ENCODE data around the gene BRIP1. TPM values are rescaled to one million over a fixed set of nuclear protein-coding genes. Genes with fewer than 3 reads are reported as not detected.

The BRIP1 gene
- polyA plus RNA-seq, 2 of the 4 experiments (the other 2 are of a cell fraction), result 8.0 to 11.5 TPM

DNA sequence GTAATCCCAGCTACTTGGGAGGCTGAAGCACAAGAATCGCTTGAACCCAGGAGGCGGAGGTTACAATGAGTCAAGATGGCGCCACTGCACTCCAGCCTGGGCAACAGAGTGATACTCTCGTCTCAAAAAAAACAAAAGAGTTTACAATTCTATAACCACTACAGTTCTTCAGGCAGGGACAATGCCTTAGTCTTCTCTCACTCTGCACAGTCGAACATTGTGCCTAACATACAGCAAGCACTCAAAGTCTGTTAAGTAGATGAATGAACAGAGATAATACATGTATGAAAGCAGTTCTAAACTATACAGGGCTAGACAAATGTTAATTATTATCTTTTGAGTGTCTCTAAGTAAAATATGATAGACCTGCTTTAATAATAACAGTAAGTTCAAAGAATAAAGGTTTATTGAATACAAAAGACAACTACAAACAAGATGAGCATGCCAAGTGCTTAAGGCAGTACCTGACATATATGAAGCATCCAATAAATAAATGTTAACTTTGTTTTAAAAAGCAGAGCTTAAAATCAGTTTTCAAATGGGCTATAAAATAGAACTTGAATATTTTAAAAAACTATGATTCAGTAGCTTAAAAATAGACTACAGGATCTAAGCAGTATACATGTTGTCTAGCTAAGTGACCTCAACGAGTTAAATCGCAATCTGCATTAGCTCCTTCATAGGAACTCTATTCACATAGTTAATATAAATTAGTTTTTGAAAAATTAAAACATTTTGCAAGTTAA lies 45.1 kb upstream of the BRIP1 start:
- ATAC-seq, result no peak
- TF ChIP-seq TFCP2L1 (CRISPR knock-in tag; IDR thresholded peaks at IDR 0.05) (no peak), FOSB (CRISPR knock-in tag; IDR thresholded peaks at IDR 0.05) (no peak), HDAC2 (IDR thresholded peaks at IDR 0.05) (no peak)
- TF ChIP-seq, protein P1, sequence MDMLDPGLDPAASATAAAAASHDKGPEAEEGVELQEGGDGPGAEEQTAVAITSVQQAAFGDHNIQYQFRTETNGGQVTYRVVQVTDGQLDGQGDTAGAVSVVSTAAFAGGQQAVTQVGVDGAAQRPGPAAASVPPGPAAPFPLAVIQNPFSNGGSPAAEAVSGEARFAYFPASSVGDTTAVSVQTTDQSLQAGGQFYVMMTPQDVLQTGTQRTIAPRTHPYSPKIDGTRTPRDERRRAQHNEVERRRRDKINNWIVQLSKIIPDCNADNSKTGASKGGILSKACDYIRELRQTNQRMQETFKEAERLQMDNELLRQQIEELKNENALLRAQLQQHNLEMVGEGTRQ (IDR thresholded peaks at IDR 0.05), result no peak
- no peak for DNase-seq (ENCODE audit: low read depth in 1 of 2, low spot score in 1 of 2)
- Histone ChIP-seq H3K4me2 (no peak overlapping the region), H3K4me3 (no peak overlapping the region), H3K4me1 (no peaks in the 10 kb centered on the region), H3K9me3 (no peaks in the 10 kb centered on the region), H3K27ac (no peak overlapping the region)
- WGBS (ENCODE audit: missing lambda C conversion rate), result 92% methylated on average over 7 of the region's 7 CpGs
- ChIA-PET POLR2A (no interaction called here), CTCF (interaction anchor here (0.8 to 2.1 kb wide), 4 partner anchors 11 to 263 kb away, joined by 3 to 7 read pairs (median 3); partner anchors contain the start of gene BRIP1)
- peak; percentile 39 for FAIRE-seq

DNA sequence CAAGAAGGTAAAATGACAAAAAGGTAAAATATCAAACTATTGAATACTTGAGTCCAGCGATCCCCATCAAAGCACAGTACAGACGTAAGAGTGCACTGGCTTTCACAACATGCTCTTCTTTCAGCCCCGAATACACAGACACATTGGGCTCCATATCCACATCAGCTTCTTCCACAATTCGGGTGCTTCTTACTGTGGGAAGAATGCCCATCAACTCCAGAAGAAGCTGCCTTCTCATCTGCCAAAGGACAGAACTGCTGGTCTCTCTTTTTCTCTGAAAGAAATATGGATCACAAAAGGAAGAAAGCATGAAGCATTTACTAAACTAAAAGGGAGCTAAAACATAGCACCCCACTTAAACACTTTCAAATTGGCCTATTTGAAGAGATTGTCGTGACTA lies 44.0 kb upstream of the BRIP1 start:
- no peak overlapping the region for H3K4me3 ChIP-seq
- 94% methylated on average over 5 of the region's 5 CpGs for WGBS (ENCODE audit: missing lambda C conversion rate)
- ChIA-PET POLR2A (no interaction called here), CTCF (interaction anchor here (0.9 to 2.1 kb wide), 3 partner anchors 12 to 492 kb away, joined by 3 to 7 read pairs (median 3); no protein-coding TSS in a partner anchor)
- no peak overlapping the region for H3K27ac ChIP-seq
- DNase-seq (ENCODE audit: low read depth in 1 of 2, low spot score in 1 of 2) (no peak), FAIRE-seq (peak; percentile 59), ATAC-seq (no peak)
- H3K4me1 ChIP-seq, result no peaks in the 10 kb centered on the region
- no peaks in the 10 kb centered on the region for H3K9me3 ChIP-seq
- TF ChIP-seq, protein P2, sequence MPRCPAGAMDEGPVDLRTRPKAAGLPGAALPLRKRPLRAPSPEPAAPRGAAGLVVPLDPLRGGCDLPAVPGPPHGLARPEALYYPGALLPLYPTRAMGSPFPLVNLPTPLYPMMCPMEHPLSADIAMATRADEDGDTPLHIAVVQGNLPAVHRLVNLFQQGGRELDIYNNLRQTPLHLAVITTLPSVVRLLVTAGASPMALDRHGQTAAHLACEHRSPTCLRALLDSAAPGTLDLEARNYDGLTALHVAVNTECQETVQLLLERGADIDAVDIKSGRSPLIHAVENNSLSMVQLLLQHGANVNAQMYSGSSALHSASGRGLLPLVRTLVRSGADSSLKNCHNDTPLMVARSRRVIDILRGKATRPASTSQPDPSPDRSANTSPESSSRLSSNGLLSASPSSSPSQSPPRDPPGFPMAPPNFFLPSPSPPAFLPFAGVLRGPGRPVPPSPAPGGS (IDR thresholded peaks at IDR 0.05), result no peak
- TF ChIP-seq ZSCAN20 (CRISPR knock-in tag; IDR thresholded peaks at IDR 0.05), result no peak
- no peak for TF ChIP-seq RAD21 (conservative IDR thresholded peaks at IDR 0.05 in 1 of 2, IDR thresholded peaks at IDR 0.05 in 1 of 2)
- no peak for TF ChIP-seq CHD4 (IDR thresholded peaks at IDR 0.05; ENCODE audit: borderline replicate concordance)
- no peak for TF ChIP-seq NFE2L2 (conservative IDR thresholded peaks at IDR 0.05; ENCODE audit: low read length)
- TF ChIP-seq, protein P3, sequence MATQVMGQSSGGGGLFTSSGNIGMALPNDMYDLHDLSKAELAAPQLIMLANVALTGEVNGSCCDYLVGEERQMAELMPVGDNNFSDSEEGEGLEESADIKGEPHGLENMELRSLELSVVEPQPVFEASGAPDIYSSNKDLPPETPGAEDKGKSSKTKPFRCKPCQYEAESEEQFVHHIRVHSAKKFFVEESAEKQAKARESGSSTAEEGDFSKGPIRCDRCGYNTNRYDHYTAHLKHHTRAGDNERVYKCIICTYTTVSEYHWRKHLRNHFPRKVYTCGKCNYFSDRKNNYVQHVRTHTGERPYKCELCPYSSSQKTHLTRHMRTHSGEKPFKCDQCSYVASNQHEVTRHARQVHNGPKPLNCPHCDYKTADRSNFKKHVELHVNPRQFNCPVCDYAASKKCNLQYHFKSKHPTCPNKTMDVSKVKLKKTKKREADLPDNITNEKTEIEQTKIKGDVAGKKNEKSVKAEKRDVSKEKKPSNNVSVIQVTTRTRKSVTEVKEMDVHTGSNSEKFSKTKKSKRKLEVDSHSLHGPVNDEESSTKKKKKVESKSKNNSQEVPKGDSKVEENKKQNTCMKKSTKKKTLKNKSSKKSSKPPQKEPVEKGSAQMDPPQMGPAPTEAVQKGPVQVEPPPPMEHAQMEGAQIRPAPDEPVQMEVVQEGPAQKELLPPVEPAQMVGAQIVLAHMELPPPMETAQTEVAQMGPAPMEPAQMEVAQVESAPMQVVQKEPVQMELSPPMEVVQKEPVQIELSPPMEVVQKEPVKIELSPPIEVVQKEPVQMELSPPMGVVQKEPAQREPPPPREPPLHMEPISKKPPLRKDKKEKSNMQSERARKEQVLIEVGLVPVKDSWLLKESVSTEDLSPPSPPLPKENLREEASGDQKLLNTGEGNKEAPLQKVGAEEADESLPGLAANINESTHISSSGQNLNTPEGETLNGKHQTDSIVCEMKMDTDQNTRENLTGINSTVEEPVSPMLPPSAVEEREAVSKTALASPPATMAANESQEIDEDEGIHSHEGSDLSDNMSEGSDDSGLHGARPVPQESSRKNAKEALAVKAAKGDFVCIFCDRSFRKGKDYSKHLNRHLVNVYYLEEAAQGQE (IDR thresholded peaks at IDR 0.05), result no peak
- no peak for TF ChIP-seq JUNB (IDR thresholded peaks at IDR 0.05)
- TF ChIP-seq ZFP36 (IDR thresholded peaks at IDR 0.05; ENCODE audit: borderline replicate concordance, partially characterized antibody), result no peak
- no peak for TF ChIP-seq FOSL2 (IDR thresholded peaks at IDR 0.05)
- TF ChIP-seq FOSL2 (CRISPR knock-in tag; IDR thresholded peaks at IDR 0.05), result no peak
- no peak for TF ChIP-seq MAFK (IDR thresholded peaks at IDR 0.05; ENCODE audit: partially characterized antibody)
- no peak for TF ChIP-seq CBX2 (IDR thresholded peaks at IDR 0.05; ENCODE audit: borderline replicate concordance, low read depth)
- TF ChIP-seq TP53 (CRISPR knock-in tag; IDR thresholded peaks at IDR 0.05), result no peak
- TF ChIP-seq, protein P4, sequence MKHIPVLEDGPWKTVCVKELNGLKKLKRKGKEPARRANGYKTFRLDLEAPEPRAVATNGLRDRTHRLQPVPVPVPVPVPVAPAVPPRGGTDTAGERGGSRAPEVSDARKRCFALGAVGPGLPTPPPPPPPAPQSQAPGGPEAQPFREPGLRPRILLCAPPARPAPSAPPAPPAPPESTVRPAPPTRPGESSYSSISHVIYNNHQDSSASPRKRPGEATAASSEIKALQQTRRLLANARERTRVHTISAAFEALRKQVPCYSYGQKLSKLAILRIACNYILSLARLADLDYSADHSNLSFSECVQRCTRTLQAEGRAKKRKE (CRISPR knock-in tag; IDR thresholded peaks at IDR 0.05; ENCODE audit: low read depth), result no peak
- TF ChIP-seq, protein P5, sequence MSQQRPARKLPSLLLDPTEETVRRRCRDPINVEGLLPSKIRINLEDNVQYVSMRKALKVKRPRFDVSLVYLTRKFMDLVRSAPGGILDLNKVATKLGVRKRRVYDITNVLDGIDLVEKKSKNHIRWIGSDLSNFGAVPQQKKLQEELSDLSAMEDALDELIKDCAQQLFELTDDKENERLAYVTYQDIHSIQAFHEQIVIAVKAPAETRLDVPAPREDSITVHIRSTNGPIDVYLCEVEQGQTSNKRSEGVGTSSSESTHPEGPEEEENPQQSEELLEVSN (IDR thresholded peaks at IDR 0.05; ENCODE audit: borderline replicate concordance, low read depth), result no peak
- TF ChIP-seq, protein P6, sequence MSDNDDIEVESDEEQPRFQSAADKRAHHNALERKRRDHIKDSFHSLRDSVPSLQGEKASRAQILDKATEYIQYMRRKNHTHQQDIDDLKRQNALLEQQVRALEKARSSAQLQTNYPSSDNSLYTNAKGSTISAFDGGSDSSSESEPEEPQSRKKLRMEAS (IDR thresholded peaks at IDR 0.05), result no peak
- TF ChIP-seq SMC3 (IDR thresholded peaks at IDR 0.05), result no peak
- H3K4me2 ChIP-seq, result no peak overlapping the region
